ENCODE results near the gene RHBDF2. TPM values are rescaled to one million over a fixed set of nuclear protein-coding genes. Genes with fewer than 3 reads are reported as not detected.

The RHBDF2 gene
- total RNA-seq, 4 donors from 2014 or later: 3.8 to 26.1 (median 8.4) TPM

DNA sequence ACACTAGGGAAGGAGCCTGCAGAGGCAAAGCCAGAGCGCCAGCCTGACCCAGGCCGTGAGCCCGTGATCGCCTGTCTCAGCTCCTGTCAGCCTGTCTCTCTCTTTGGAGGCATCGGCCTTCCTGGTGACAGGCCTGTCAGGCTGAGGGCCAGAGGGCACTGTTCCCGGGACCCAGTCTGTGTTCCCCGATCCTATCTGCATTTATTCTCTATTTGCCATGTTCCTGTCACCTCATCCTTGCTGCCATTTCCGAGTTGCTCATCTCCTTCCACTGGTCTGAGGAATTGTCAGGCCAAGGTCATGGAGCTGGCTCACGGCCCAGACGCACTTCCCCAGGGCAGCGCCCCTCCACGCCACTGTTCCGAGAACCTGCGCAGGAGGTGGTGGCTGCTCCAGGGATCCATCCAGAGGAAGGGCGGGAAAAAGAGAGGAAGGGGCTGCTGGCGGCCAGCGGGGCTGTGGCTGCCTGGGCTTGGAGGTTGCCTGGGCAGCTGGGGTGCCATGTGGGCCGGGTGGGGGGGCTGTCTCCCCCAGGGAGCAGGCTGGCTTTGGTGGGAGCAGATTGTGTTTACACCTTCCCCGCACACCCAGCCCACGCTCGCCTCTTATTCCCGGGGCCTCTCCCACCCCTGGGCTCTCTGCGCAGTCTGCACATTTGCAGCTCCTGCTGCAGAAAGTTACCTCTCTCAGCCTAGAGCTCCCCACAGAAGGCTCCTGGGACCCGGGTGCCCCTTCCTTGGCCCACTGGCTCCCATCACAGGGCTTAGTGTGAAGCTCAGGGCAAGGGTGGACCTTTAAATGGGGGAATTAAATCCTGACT is 43.5 kb upstream of the RHBDF2 start:
- no peaks in the 10 kb centered on the region for H3K9me3 ChIP-seq
- peaks cover 0 to 3% of the 10 kb centered on the region in 2 donors for H3K4me1 ChIP-seq
- peak overlapping the region; percentile 18 to 43 for H3K27ac ChIP-seq
- intact Hi-C loops (cut with DNase I; ENCODE audit: low total_unique reads): no loop called here
- no peaks in the 10 kb centered on the region for H3K36me3 ChIP-seq
- DNase-seq: no peak
- H3K4me3 ChIP-seq: no peak overlapping the region
- TF ChIP-seq POLR2A (IDR thresholded peaks at IDR 0.05): no peak
- TF ChIP-seq, protein P1, sequence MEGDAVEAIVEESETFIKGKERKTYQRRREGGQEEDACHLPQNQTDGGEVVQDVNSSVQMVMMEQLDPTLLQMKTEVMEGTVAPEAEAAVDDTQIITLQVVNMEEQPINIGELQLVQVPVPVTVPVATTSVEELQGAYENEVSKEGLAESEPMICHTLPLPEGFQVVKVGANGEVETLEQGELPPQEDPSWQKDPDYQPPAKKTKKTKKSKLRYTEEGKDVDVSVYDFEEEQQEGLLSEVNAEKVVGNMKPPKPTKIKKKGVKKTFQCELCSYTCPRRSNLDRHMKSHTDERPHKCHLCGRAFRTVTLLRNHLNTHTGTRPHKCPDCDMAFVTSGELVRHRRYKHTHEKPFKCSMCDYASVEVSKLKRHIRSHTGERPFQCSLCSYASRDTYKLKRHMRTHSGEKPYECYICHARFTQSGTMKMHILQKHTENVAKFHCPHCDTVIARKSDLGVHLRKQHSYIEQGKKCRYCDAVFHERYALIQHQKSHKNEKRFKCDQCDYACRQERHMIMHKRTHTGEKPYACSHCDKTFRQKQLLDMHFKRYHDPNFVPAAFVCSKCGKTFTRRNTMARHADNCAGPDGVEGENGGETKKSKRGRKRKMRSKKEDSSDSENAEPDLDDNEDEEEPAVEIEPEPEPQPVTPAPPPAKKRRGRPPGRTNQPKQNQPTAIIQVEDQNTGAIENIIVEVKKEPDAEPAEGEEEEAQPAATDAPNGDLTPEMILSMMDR (IDR thresholded peaks at IDR 0.05): no peak
- H3K27me3 ChIP-seq: no peaks in the 10 kb centered on the region

DNA sequence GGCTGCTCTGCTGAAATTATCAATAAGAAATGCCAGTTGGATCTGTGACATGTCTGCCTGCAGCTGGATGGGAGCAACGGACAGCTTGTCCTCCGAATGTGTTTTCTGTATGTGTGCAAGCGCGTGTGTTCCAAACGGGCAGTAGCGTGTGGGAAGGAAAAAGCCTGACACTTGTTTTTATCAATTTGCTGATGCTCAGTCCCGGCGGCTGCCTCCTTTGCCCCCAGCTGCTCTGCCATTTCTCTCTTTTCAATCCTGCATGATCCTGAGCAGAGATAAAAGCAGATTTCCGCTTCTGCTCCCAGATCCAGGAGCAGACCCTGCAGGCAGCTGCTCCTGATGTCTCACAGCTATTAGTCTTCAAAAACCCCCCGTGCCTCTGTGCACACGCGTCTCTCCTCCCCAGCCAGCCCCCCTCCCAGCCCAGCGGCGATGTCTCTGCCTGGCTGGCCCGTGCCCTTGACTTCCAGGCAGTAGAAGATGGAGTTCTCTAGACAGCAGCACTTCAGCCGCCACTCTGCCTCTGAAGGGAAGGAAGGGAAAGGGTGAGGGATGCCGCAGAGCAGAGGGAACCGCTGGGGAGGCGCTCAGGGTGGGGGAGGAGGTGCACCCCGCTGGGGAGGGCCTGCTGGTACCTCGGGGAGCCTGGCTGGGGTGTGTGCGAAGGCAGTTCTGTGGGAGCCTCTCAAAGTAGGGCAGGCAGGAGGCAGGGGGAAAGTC is 42.8 kb upstream of the RHBDF2 start:
- Histone ChIP-seq H3K9me3 (no peaks in the 10 kb centered on the region), H3K4me1 (peaks cover 0 to 3% of the 10 kb centered on the region in 2 donors), H3K27ac (peak overlapping the region; percentile 18 to 29)

DNA sequence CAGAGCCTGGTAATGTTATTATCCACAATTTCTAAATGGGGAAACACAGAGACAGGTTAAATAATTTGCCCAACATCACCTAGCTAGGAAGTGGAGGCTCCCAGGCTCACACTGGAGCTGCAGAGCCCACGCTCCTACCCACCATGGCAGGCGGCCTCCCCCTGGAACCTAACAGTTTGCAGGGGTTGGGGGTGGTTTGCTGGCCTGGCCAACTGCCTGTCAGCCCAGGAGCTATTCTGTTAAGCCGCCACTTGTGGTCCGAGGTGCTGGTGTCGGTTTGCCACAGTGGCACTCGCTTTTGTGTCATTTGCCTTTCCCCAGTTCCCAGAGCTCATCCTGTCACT is 42.2 kb upstream of the RHBDF2 start:
- peaks cover 2 to 3% of the 10 kb centered on the region in 2 donors for H3K4me1 ChIP-seq
- intact Hi-C loops (cut with DNase I; ENCODE audit: low total_unique reads): no loop called here
- no peak overlapping the region for H3K4me3 ChIP-seq
- peaks cover 0 to 1% of the 10 kb centered on the region in 2 donors for H3K27me3 ChIP-seq
- no peak for DNase-seq
- H3K9me3 ChIP-seq: no peaks in the 10 kb centered on the region
- H3K27ac ChIP-seq: no peak overlapping the region
- no peaks in the 10 kb centered on the region for H3K36me3 ChIP-seq
- TF ChIP-seq, protein P1 (IDR thresholded peaks at IDR 0.05): no peak
- TF ChIP-seq POLR2A (IDR thresholded peaks at IDR 0.05): no peak

More for the DNA sequence above, 42.8 kb upstream of the RHBDF2 start:
- Histone ChIP-seq H3K27me3 (no peaks in the 10 kb centered on the region), H3K36me3 (no peaks in the 10 kb centered on the region), H3K4me3 (no peak overlapping the region)
- DNase-seq: no peak
- intact Hi-C loops (cut with DNase I; ENCODE audit: low total_unique reads): no loop called here
- TF ChIP-seq, protein P1 (IDR thresholded peaks at IDR 0.05): no peak
- TF ChIP-seq POLR2A (IDR thresholded peaks at IDR 0.05): no peak

DNA sequence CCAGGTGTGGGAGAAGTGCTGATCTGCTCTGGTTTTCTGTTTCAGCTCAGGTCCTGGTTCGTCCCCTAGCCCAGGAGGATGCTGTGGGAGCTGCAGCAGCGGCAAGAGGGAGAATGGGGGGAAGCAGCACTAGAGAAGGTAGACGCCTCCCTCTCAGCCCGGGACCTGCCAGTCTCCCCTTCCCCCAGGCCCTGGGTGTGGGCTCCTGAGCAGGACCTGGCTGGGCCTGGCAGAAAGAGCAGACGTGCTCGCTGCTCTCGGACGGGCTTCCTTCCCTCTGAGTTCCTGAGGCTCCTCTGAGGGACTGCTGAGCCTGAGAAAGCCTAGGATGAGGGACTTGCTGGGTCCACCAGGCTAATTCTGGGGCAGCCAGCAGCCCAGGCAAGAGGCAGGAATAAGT is 41.8 kb upstream of the RHBDF2 start:
- TF ChIP-seq POLR2A (IDR thresholded peaks at IDR 0.05): no peak
- TF ChIP-seq, protein P1 (IDR thresholded peaks at IDR 0.05): no peak
- Histone ChIP-seq H3K36me3 (no peaks in the 10 kb centered on the region), H3K4me3 (no peak overlapping the region), H3K4me1 (peaks cover 3 to 6% of the 10 kb centered on the region in 2 donors), H3K27me3 (peaks cover 0 to 5% of the 10 kb centered on the region in 2 donors), H3K9me3 (no peaks in the 10 kb centered on the region), H3K27ac (no peak overlapping the region)
- DNase-seq: no peak
- intact Hi-C loops (cut with DNase I; ENCODE audit: low total_unique reads): no loop called here

DNA sequence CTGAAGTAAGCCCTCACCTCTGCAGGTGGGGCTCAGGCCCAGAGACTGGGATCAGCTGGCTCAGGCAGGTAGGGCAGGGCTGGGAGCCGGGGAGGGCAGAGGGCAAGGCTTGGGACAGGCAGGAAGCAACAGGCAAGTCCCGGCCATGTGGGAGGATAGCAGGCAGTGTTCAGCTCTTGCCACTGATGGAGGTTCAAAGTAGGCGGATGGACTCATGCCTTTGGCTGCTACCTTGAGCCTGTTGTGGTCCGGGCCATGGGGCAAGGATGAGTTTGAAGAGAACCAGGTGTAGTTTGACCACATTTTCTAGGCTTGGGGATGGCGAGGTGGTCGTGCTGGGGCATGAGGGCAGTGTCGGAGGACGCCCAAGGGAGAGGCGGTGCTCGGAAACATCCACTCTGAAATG is 41.3 kb upstream of the RHBDF2 start:
- Histone ChIP-seq H3K9me3 (no peaks in the 10 kb centered on the region), H3K4me1 (peaks cover 3 to 9% of the 10 kb centered on the region in 2 donors), H3K27ac (no peak overlapping the region), H3K4me3 (no peak overlapping the region), H3K27me3 (peaks cover 0 to 5% of the 10 kb centered on the region in 2 donors), H3K36me3 (no peaks in the 10 kb centered on the region)
- intact Hi-C loops (cut with DNase I; ENCODE audit: low total_unique reads): no loop called here
- DNase-seq: no peak
- TF ChIP-seq POLR2A (IDR thresholded peaks at IDR 0.05): no peak
- TF ChIP-seq, protein P1 (IDR thresholded peaks at IDR 0.05): no peak

Data from uterus (tissue), 4 donors.